HEK293T (cell line): ENCODE data around the gene COL19A1.

ENCODE experiments used
- ARNT ChIP-seq: fragments of 450-650 bp; IDR thresholded peaks from 2 replicates; pipeline ENCODE4 v1.6.1; 2017; ENCODE audit warnings: mild to moderate bottlenecking
- SP1 ChIP-seq: fragments of 450-650 bp; IDR thresholded peaks from 2 replicates; pipeline ENCODE4 v1.6.1; 2017
- SUZ12 ChIP-seq: fragments of 450-650 bp; IDR thresholded peaks from 2 replicates; pipeline ENCODE4 v1.6.1; 2016; ENCODE audit warnings: mild to moderate bottlenecking

GRCh38 chr6:70051197-70052124 lies 185.1 kb downstream of the COL19A1 start:
- TF ChIP-seq ARNT (no peak), SP1 (no peak), SUZ12 (no peak)
